ENCODE results near the gene RAPH1.
"Not testable (repeated sequence)": the region's sequence is repeated elsewhere in the genome, so short reads cannot be mapped to it uniquely, and the experiment has no call there.

The RAPH1 gene

GRCh38 chr2:203535784-203536585 is 884 bp upstream of the RAPH1 start:
- DNase-seq (ENCODE audit: low read depth) = no peak
- no peak for TF ChIP-seq CTCF (conservative IDR thresholded peaks at IDR 0.05; ENCODE audit: control insufficient read depth, insufficient read depth, low read depth, low read length)
- peak overlapping the region; percentile 62 for H3K4me3 ChIP-seq (ENCODE audit: control insufficient read depth, low read depth, low read length)

GRCh38 chr2:203534621-203535077 is 452 bp downstream of the RAPH1 start:
- DNase-seq (ENCODE audit: low read depth) = no peak
- no peak for TF ChIP-seq CTCF (conservative IDR thresholded peaks at IDR 0.05; ENCODE audit: control insufficient read depth, insufficient read depth, low read depth, low read length)
- H3K4me3 ChIP-seq (ENCODE audit: control insufficient read depth, low read depth, low read length) = peak overlapping the region; percentile 81

- DNase-seq (ENCODE audit: low read depth) = peak; percentile 58
- no peak for TF ChIP-seq CTCF (conservative IDR thresholded peaks at IDR 0.05; ENCODE audit: control insufficient read depth, insufficient read depth, low read depth, low read length)
- H3K4me3 ChIP-seq (ENCODE audit: control insufficient read depth, low read depth, low read length) = peak overlapping the region; percentile 81
These were observed 1.2 kb downstream of the RAPH1 start for GRCh38 chr2:203533676-203534591.

GRCh38 chr2:203532957-203533658 is 2.0 kb downstream of the RAPH1 start:
- no peak for TF ChIP-seq CTCF (conservative IDR thresholded peaks at IDR 0.05; ENCODE audit: control insufficient read depth, insufficient read depth, low read depth, low read length)
- peak overlapping the region; percentile 81 for H3K4me3 ChIP-seq (ENCODE audit: control insufficient read depth, low read depth, low read length)
- peak; percentile 61 for DNase-seq (ENCODE audit: low read depth)

GRCh38 chr2:203527719-203528118 is 7.4 kb downstream of the RAPH1 start:
- no peak for TF ChIP-seq CTCF (conservative IDR thresholded peaks at IDR 0.05; ENCODE audit: control insufficient read depth, insufficient read depth, low read depth, low read length)
- no peak overlapping the region for H3K4me3 ChIP-seq (ENCODE audit: control insufficient read depth, low read depth, low read length)
- no peak for DNase-seq (ENCODE audit: low read depth)

GRCh38 chr2:203513268-203513667 is 21.8 kb downstream of the RAPH1 start:
- DNase-seq (ENCODE audit: low read depth); H3K4me3 ChIP-seq (ENCODE audit: control insufficient read depth, low read depth, low read length): not testable (repeated sequence)
